Astrocyte (in vitro differentiated cells and primary cell): ENCODE measurements around the gene FSTL1. TPM values are rescaled to one million over a fixed set of nuclear protein-coding genes. Genes with fewer than 3 reads are reported as not detected.

Experiments
- DNase-seq: peaks from one replicate; pipeline ENCODE4 v3.0.0-alpha.2; 2010; ENCODE audit warnings: low read depth
- FAIRE-seq: peaks from 2 replicates; lab custom pipeline; 2011; peaks lifted over from hg19 to GRCh38; lab: Jason Lieb, UNC
- H2AFZ ChIP-seq: 2 replicates; pipeline ENCODE4 v1.6.0; 2012; ENCODE audit warnings: low read depth, low read length, inconsistent platforms
- H3K27ac ChIP-seq: 2 replicates; pipeline ENCODE4 v1.5.1; 2011; ENCODE audit warnings: low read depth, low read length, inconsistent platforms
- H3K27me3 ChIP-seq: 2 replicates; pipeline ENCODE4 v1.6.0; 2011; ENCODE audit warnings: low read length, inconsistent platforms; ENCODE audit not compliant: insufficient read depth
- H3K36me3 ChIP-seq: 2 replicates; pipeline ENCODE4 v1.5.1; 2011; ENCODE audit warnings: low read length, inconsistent platforms; ENCODE audit not compliant: insufficient read depth
- H3K4me1 ChIP-seq: 2 replicates; pipeline ENCODE4 v1.5.1; 2011; ENCODE audit warnings: low read length, inconsistent platforms; ENCODE audit not compliant: insufficient read depth
- H3K4me2 ChIP-seq: 2 replicates; pipeline ENCODE4 v1.6.0; 2012; ENCODE audit warnings: low read length, inconsistent platforms
- H3K4me3 ChIP-seq: 2 replicates; pipeline ENCODE4 v1.5.1; 2011; ENCODE audit warnings: low read depth, mild to moderate bottlenecking, low read length, inconsistent platforms; ENCODE audit not compliant: insufficient read depth
- H3K79me2 ChIP-seq: 2 replicates; pipeline ENCODE4 v1.6.0; 2012; ENCODE audit warnings: mild to moderate bottlenecking, low read length, inconsistent platforms; ENCODE audit not compliant: insufficient read depth
- H3K9ac ChIP-seq: 2 replicates; pipeline ENCODE4 v1.6.0; 2012; ENCODE audit warnings: mild to moderate bottlenecking, low read length, inconsistent platforms
- H3K9me3 ChIP-seq: 2 replicates; pipeline ENCODE4 v1.5.1; 2012; ENCODE audit warnings: low read depth, mild to moderate bottlenecking, low read length, inconsistent platforms; ENCODE audit not compliant: insufficient read depth
- H4K20me1 ChIP-seq: 2 replicates; pipeline ENCODE4 v1.6.0; 2012; ENCODE audit warnings: low read length, inconsistent platforms; ENCODE audit not compliant: insufficient read depth
- H3K27ac Mint-ChIP-seq: one replicate; pipeline ENCODE4 v1.8.0; 2021; ENCODE audit warnings: mild to moderate bottlenecking, mixed read lengths; ENCODE audit not compliant: unreplicated experiment
- H3K27me3 Mint-ChIP-seq: one replicate; pipeline ENCODE4 v1.8.0; 2021; ENCODE audit warnings: low read depth, mixed read lengths; ENCODE audit not compliant: unreplicated experiment
- H3K36me3 Mint-ChIP-seq: one replicate; pipeline ENCODE4 v1.8.0; 2021; ENCODE audit warnings: low read depth, mixed read lengths; ENCODE audit not compliant: unreplicated experiment
- H3K4me1 Mint-ChIP-seq: one replicate; pipeline ENCODE4 v1.8.0; 2021; ENCODE audit warnings: low read depth, mixed read lengths; ENCODE audit not compliant: unreplicated experiment
- H3K4me3 Mint-ChIP-seq: one replicate; pipeline ENCODE4 v1.8.0; 2021; ENCODE audit warnings: mild to moderate bottlenecking, moderate library complexity, mixed read lengths; ENCODE audit not compliant: unreplicated experiment
- H3K9me3 Mint-ChIP-seq: one replicate; pipeline ENCODE4 v1.8.0; 2021; ENCODE audit warnings: mild to moderate bottlenecking, mixed read lengths; ENCODE audit not compliant: unreplicated experiment
- EZH2 ChIP-seq: IDR thresholded peaks from 2 replicates; pipeline ENCODE4 v1.6.1; 2012; ENCODE audit warnings: mild to moderate bottlenecking, low read length, inconsistent platforms; ENCODE audit not compliant: insufficient read depth
- total RNA-seq: library from RNA; stranded (reverse); gene quantifications from 2 replicates; pipeline ENCODE4 v1.2.1, GENCODE V29; 2021
- TF ChIP-seq, protein P1 (sequence below): IDR thresholded peaks from 2 replicates; pipeline ENCODE4 v1.5.1; 2011; ENCODE audit warnings: low read depth, mild to moderate bottlenecking, inconsistent platforms, low read length, moderate library complexity; ENCODE audit not compliant: insufficient read depth

Gene FSTL1
- total RNA-seq, 1 donor from 2014 or later, result 1,010 TPM

DNA sequence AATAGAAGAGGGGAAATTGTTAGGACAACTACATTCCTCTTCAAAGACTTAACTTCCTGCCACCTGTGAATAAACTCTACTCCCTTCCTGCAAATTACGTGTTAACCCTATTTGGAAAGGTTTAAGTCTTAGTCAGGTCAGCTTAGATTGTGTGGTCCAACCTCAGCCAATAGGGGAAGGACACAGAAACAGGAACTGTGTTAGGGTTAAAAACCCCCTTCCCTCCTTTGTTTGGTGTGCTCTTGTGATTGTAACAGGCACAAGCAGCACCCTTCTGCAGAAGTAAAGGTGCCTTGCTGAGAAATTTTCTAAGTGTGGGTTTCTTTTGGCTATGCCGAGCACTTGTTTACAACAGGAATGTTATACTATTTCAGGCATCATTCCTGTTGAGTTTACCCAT, 45.0 kb upstream of the FSTL1 start:
- Mint-ChIP-seq H3K27me3 (no peaks in the 10 kb centered on the region), H3K4me1 (peaks cover 42% of the 10 kb centered on the region), H3K4me3 (peak overlapping the region; percentile 37), H3K36me3 (peaks cover 8% of the 10 kb centered on the region), H3K9me3 (peaks cover 31% of the 10 kb centered on the region), H3K27ac (no peak overlapping the region)
- Histone ChIP-seq H3K9me3 (peaks cover 13% of the 10 kb centered on the region), H3K4me2 (peak overlapping the region; percentile 73), H3K27ac (peak overlapping the region; percentile 92), H4K20me1 (no peaks in the 10 kb centered on the region), H3K36me3 (no peaks in the 10 kb centered on the region), H3K4me3 (no peak overlapping the region), H3K79me2 (no peaks in the 10 kb centered on the region), H3K27me3 (no peaks in the 10 kb centered on the region), H3K4me1 (peaks cover 26% of the 10 kb centered on the region), H2AFZ (no peak overlapping the region), H3K9ac (no peak overlapping the region)
- DNase-seq (no peak), FAIRE-seq (no peak)
- TF ChIP-seq, protein P1, sequence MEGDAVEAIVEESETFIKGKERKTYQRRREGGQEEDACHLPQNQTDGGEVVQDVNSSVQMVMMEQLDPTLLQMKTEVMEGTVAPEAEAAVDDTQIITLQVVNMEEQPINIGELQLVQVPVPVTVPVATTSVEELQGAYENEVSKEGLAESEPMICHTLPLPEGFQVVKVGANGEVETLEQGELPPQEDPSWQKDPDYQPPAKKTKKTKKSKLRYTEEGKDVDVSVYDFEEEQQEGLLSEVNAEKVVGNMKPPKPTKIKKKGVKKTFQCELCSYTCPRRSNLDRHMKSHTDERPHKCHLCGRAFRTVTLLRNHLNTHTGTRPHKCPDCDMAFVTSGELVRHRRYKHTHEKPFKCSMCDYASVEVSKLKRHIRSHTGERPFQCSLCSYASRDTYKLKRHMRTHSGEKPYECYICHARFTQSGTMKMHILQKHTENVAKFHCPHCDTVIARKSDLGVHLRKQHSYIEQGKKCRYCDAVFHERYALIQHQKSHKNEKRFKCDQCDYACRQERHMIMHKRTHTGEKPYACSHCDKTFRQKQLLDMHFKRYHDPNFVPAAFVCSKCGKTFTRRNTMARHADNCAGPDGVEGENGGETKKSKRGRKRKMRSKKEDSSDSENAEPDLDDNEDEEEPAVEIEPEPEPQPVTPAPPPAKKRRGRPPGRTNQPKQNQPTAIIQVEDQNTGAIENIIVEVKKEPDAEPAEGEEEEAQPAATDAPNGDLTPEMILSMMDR, result no peak
- TF ChIP-seq EZH2, result no peak

DNA sequence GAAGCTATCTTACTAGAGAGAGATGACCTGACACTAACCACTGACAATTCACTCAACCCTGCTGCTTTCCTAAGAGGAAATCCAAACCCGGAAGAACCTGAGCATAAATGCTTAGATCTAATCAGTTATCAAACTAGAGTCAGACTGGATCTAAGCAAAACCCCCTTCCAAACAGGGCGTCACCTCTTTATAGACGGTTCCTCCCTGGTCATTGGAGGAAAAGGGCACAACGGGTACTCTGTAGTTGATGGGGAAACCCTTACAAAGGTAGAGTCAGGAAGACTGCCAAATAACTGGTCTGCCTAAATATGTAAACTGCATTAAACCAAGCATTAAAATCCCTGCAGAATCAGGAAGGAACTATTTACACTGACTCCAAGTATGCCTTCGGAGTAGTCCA, 41.3 kb upstream of the FSTL1 start:
- Mint-ChIP-seq H3K4me1 (peaks cover 29% of the 10 kb centered on the region), H3K36me3 (peaks cover 8% of the 10 kb centered on the region), H3K9me3 (peaks cover 31% of the 10 kb centered on the region), H3K27me3 (no peaks in the 10 kb centered on the region), H3K4me3 (no peak overlapping the region), H3K27ac (no peak overlapping the region)
- no peak overlapping the region for H3K27ac ChIP-seq
- no peak overlapping the region for H3K9ac ChIP-seq
- no peak for DNase-seq
- no peak for FAIRE-seq
- TF ChIP-seq, protein P1, result no peak
- no peak for TF ChIP-seq EZH2
- H3K4me2 ChIP-seq, result no peak overlapping the region
- H3K4me1 ChIP-seq, result peaks cover 14% of the 10 kb centered on the region
- peaks cover 13% of the 10 kb centered on the region for H3K9me3 ChIP-seq
- H2AFZ ChIP-seq, result no peak overlapping the region
- H3K4me3 ChIP-seq, result no peak overlapping the region
- no peaks in the 10 kb centered on the region for H3K36me3 ChIP-seq
- no peaks in the 10 kb centered on the region for H3K27me3 ChIP-seq
- no peaks in the 10 kb centered on the region for H4K20me1 ChIP-seq
- no peaks in the 10 kb centered on the region for H3K79me2 ChIP-seq

DNA sequence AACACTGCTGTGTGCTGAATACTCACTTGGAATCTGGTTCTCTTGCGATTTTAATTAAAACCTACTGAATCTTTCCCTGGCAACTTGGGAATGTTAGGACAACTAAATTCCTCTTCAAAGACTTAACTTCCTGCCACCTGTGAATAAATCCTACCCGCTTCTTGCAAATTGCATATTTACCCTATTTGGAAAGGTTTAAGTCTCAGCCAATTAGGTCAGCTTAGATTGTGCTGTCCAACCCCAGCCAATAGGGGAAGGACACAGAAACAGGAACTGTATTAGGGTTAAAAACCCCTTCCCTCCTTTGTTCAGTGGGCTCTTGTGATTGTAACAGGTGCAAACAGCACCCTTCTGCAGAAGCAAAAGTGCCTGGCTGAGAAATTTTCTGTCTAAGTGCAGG, 38.6 kb upstream of the FSTL1 start:
- H3K27ac ChIP-seq, result no peak overlapping the region
- H3K4me3 Mint-ChIP-seq, result no peak overlapping the region
- H3K36me3 ChIP-seq, result no peaks in the 10 kb centered on the region
- H3K4me2 ChIP-seq, result no peak overlapping the region
- H3K9ac ChIP-seq, result no peak overlapping the region
- H3K4me1 ChIP-seq, result peaks cover 9% of the 10 kb centered on the region
- peaks cover 3% of the 10 kb centered on the region for H3K9me3 ChIP-seq
- H3K4me3 ChIP-seq, result no peak overlapping the region
- no peak for TF ChIP-seq EZH2
- TF ChIP-seq, protein P1, result no peak
- H3K4me1 Mint-ChIP-seq, result peaks cover 19% of the 10 kb centered on the region
- H3K9me3 Mint-ChIP-seq, result peaks cover 18% of the 10 kb centered on the region
- H3K27me3 Mint-ChIP-seq, result no peaks in the 10 kb centered on the region
- H4K20me1 ChIP-seq, result no peaks in the 10 kb centered on the region
- H3K36me3 Mint-ChIP-seq, result peaks cover 2% of the 10 kb centered on the region
- FAIRE-seq, result no peak
- H3K79me2 ChIP-seq, result no peaks in the 10 kb centered on the region
- H3K27ac Mint-ChIP-seq, result no peak overlapping the region
- H2AFZ ChIP-seq, result no peak overlapping the region
- no peak for DNase-seq
- H3K27me3 ChIP-seq, result no peaks in the 10 kb centered on the region
